ENCODE data around the gene PICALM. TPM values are rescaled to one million over a fixed set of nuclear protein-coding genes. Genes with fewer than 3 reads are reported as not detected.

The PICALM gene
- total and polyA plus RNA-seq, 2 donors (not counting 3 experiments of a cell fraction or from before 2014, with no cell fraction given), result 181 to 202 TPM

GRCh38 chr11:85977751-85978160, 91.1 kb downstream of the PICALM start:
- POLR2A ChIA-PET, result no interaction called here
- Histone ChIP-seq H3K4me2 (ENCODE audit: insufficient read depth, low read length) (no peak overlapping the region), H3K27ac (ENCODE audit: insufficient read depth, low read depth, low read length) (no peak overlapping the region), H3K4me3 (replicated peaks in 1 of 3; ENCODE audit: insufficient read depth in 1 of 3, low read depth in 1 of 3, low read length in 3 of 3) (no peak overlapping the region), H3K9me1 (replicated peaks; ENCODE audit: control insufficient read depth, extremely low read depth, insufficient read depth, low read length) (no peaks in the 10 kb centered on the region), H3K27me3 (ENCODE audit: control insufficient read depth in 2 of 2, insufficient read depth in 2 of 2, low read length in 2 of 2) (no peaks in the 10 kb centered on the region), H3K9me3 (replicated peaks; ENCODE audit: control insufficient read depth, insufficient read depth, low read length) (no peaks in the 10 kb centered on the region), H3K79me2 (ENCODE audit: control insufficient read depth, insufficient read depth, low read length) (peaks cover 5% of the 10 kb centered on the region), H3K36me3 (ENCODE audit: control insufficient read depth in 2 of 2, extremely low read depth in 1 of 2, insufficient read depth in 2 of 2, low read length in 2 of 2) (peaks cover 1 to 32% of the 10 kb centered on the region in 2 experiments), H2AFZ (ENCODE audit: low read depth, low read length) (no peak overlapping the region), H4K20me1 (replicated peaks; ENCODE audit: control insufficient read depth, extremely low read depth, insufficient read depth, low read length) (no peaks in the 10 kb centered on the region), H3K4me1 (ENCODE audit: control insufficient read depth, extremely low read depth, insufficient read depth, low read length) (no peaks in the 10 kb centered on the region), H3K9ac (replicated peaks; ENCODE audit: extremely low read depth, insufficient read depth, low read length) (no peak overlapping the region)
- intact Hi-C loops (cut with micrococcal nuclease), result no loop called here
- CTCF ChIA-PET, result no interaction called here
- no TSS peak for BruUV-seq (replicated peaks)
- dilution Hi-C loops (cut with MboI; ENCODE audit: extremely low pct_ligation_motif_present, low sequenced_read_pairs), result no loop called here
- TF ChIP-seq FOS (IDR thresholded peaks at IDR 0.05; ENCODE audit: borderline replicate concordance, insufficient read depth, low read length) (no peak), EZH2 (IDR thresholded peaks at IDR 0.05; ENCODE audit: borderline replicate concordance, low read depth, low read length, severe bottlenecking) (no peak), MAX (IDR thresholded peaks at IDR 0.05; ENCODE audit: insufficient read depth, insufficient read length) (no peak), POLR2AphosphoS5 (IDR thresholded peaks at IDR 0.05; ENCODE audit: insufficient read depth, low read depth, low read length) (no peak), GATA2 (IDR thresholded peaks at IDR 0.05; ENCODE audit: insufficient read depth, insufficient read length, low read depth, low read length) (no peak), JUN (IDR thresholded peaks at IDR 0.05; ENCODE audit: borderline replicate concordance, insufficient read depth, insufficient read length, low read depth) (no peak), MYC (IDR thresholded peaks at IDR 0.05; ENCODE audit: low read depth, low read length) (no peak), POLR2A (IDR thresholded peaks at IDR 0.05; ENCODE audit: low read depth, low read length) (no peak)
- TF ChIP-seq, protein P1, sequence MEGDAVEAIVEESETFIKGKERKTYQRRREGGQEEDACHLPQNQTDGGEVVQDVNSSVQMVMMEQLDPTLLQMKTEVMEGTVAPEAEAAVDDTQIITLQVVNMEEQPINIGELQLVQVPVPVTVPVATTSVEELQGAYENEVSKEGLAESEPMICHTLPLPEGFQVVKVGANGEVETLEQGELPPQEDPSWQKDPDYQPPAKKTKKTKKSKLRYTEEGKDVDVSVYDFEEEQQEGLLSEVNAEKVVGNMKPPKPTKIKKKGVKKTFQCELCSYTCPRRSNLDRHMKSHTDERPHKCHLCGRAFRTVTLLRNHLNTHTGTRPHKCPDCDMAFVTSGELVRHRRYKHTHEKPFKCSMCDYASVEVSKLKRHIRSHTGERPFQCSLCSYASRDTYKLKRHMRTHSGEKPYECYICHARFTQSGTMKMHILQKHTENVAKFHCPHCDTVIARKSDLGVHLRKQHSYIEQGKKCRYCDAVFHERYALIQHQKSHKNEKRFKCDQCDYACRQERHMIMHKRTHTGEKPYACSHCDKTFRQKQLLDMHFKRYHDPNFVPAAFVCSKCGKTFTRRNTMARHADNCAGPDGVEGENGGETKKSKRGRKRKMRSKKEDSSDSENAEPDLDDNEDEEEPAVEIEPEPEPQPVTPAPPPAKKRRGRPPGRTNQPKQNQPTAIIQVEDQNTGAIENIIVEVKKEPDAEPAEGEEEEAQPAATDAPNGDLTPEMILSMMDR (IDR thresholded peaks at IDR 0.05; ENCODE audit: extremely low read depth in 1 of 2, insufficient read depth in 1 of 2, low read depth in 1 of 2, low read length in 2 of 2), result no peak
- FAIRE-seq (no peak), DNase-seq (ENCODE audit: low read depth, low spot score) (no peak)

Measured in endothelial cell of umbilical vein (primary cell).